AG04449 (cell line): ENCODE data around the gene TREX2.
"Not testable (repeated sequence)": the region's sequence is repeated elsewhere in the genome, so short reads cannot be mapped to it uniquely, and the experiment has no call there.

Experiments used
- CTCF ChIA-PET: fragments of 350-600 bp; formaldehyde crosslinking; extraction: SDS; loops from one replicate; lab custom pipeline; 2021; ENCODE audit warnings: antibody characterized with exemption; lab: Yijun Ruan, JAX
- POLR2A ChIA-PET: fragments of 400-600, 350-600 bp; formaldehyde crosslinking; extraction: SDS; loops from one replicate; lab custom pipeline; 2020; ENCODE audit warnings: antibody characterized with exemption, inconsistent platforms; lab: Yijun Ruan, JAX
- DNase-seq: peaks from one replicate; pipeline ENCODE4 v3.0.0-alpha.2; 2010; ENCODE audit warnings: low read depth, low spot score
- H3K4me3 ChIP-seq: 2 replicates; pipeline ENCODE4 v1.5.1; 2011; ENCODE audit warnings: low read depth, mild to moderate bottlenecking, control low read depth, low read length
- CTCF ChIP-seq: IDR thresholded peaks from one replicate; pipeline ENCODE4 v1.5.1; 2011; ENCODE audit warnings: mild to moderate bottlenecking, moderate library complexity, low read length, control low read depth, inconsistent platforms; ENCODE audit not compliant: insufficient read depth; ENCODE audit errors: missing control alignments

Gene TREX2

DNA sequence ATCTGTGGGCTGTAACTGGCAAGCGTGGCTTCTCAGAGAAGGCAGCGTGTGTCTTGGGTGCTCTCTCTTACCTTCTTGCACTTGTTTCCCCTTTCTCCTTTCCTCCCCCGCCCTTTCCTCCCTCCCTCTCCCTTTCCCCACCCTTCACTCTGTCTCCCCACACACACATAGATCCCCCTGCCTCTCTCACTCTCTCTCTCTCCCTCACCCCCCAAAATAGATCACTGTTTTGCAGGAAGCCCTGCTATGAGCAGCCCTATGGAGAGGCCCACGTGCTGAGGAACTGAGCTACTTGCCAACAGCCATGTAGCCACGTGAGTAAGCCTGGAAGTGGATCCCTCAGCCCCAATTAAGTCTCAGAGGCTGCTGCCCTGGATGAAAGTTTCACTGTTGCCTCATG is 40.4 kb downstream of the TREX2 start:
- no peak for TF ChIP-seq CTCF
- DNase-seq: no peak
- ChIA-PET POLR2A (no interaction called here), CTCF (no interaction called here)
- H3K4me3 ChIP-seq: no peak overlapping the region

- H3K4me3 ChIP-seq, CTCF ChIA-PET, POLR2A ChIA-PET, DNase-seq: not testable (repeated sequence)
Measured at GRCh38 chrX:153404333-153404732, 41.5 kb downstream of the TREX2 start.

GRCh38 chrX:153401133-153401764 is 44.6 kb downstream of the TREX2 start, which contains the start of gene PNMA6E:
Gene PNMA6E, minus strand, starts transcription at chrX:153401350. Its CDS starts 2,501 bp downstream, at chrX:153398849.
- no peak within 1 kb of the TSS for H3K4me3 ChIP-seq
- TF ChIP-seq CTCF: no peak
- no peak for DNase-seq
- ChIA-PET POLR2A (no interaction called here), CTCF (no interaction called here)

- POLR2A ChIA-PET: no interaction called here
Measured at GRCh38 chrX:153400146-153401132, 45.4 kb downstream of the TREX2 start.

DNA sequence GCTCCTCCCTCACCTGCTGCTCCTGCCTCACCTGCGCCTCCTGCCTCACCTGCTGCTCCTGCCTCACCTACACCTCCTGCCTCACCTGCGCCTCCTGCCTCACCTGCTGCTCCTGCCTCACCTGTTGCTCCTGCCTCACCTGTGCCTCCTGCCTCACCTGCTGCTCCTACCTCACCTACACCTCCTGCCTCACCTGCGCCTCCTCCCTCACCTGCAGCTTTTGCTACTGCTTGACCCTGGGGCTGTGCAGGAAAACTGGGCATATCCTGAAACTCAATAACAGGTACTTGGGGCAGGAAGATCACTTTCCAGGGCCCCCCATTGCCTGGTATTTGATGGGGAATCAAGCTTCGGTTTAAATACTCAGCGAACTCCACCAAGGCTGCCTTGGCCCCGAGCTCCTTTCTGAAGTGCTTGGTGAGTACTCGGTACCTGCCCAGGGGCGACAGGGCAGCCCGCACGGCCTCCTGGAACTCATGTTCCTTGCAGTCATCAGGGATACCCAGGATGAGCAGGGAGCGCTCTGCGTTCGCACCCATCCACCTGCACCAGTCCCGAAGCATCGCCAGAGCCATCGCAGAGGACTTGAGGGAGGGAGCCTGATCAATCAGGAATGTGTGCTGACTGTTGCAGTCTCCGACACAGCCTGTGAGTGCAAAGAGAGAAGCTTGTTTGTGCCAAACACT is 47.4 kb downstream of the TREX2 start:
- H3K4me3 ChIP-seq: no peak overlapping the region
- ChIA-PET POLR2A (no interaction called here), CTCF (no interaction called here)
- no peak for TF ChIP-seq CTCF
- no peak for DNase-seq

More at GRCh38 chrX:153400146-153401132, 45.4 kb downstream of the TREX2 start:
- peak; percentile 51 for TF ChIP-seq CTCF
- CTCF ChIA-PET: no interaction called here
- H3K4me3 ChIP-seq: no peak overlapping the region
- no peak for DNase-seq

- CTCF ChIA-PET: no interaction called here
- no peak for TF ChIP-seq CTCF
- DNase-seq: no peak
- no peak overlapping the region for H3K4me3 ChIP-seq
- POLR2A ChIA-PET: no interaction called here
Measured at GRCh38 chrX:153397256-153397960, 48.4 kb downstream of the TREX2 start.
